Panc1 (cell line): ENCODE results near the gene MAN1A1.

Experiments used
- CTCF ChIP-seq: fragments of 450-650 bp; IDR thresholded peaks from 2 replicates; pipeline ENCODE4 v1.5.1; 2017; ENCODE audit warnings: mild to moderate bottlenecking
- POLR2AphosphoS5 ChIP-seq: IDR thresholded peaks from 2 replicates; pipeline ENCODE4 v1.6.1; 2012; ENCODE audit warnings: mild to moderate bottlenecking, low read depth, low read length, moderate library complexity
- REST ChIP-seq, 2 experiments: IDR thresholded peaks; 2 replicates each; pipeline ENCODE4 v1.6.1; 2011 to 2012; ENCODE audit warnings: low read depth in 2 of 2, control low read depth in 1 of 2, low read length in 1 of 2, mild to moderate bottlenecking in 1 of 2, moderate library complexity in 1 of 2; ENCODE audit not compliant: insufficient read depth in 1 of 2

- TF ChIP-seq CTCF, result no peak
- no peak for TF ChIP-seq POLR2AphosphoS5
- no peak for TF ChIP-seq REST (IDR thresholded peaks at IDR 0.05; ENCODE audit: insufficient read depth in 1 of 2, low read depth in 2 of 2, low read length in 1 of 2)
These were observed 178.3 kb downstream of the MAN1A1 start for GRCh38 chr6:119171088-119171841.
